ENCODE results near the gene ABAT. TPM values are rescaled to one million over a fixed set of nuclear protein-coding genes. Genes with fewer than 3 reads are reported as not detected.

Gene ABAT
- total RNA-seq, 5 donors from 2014 or later (not counting 1 experiment from before 2014, with no cell fraction given): 8.3 to 16.1 (median 11.7) TPM

Other genes with a start within 250 kb of the ABAT start
- gene TMEM114, start 84.1 kb upstream of the ABAT start, total RNA-seq: not detected
- gene METTL22, start 52.9 kb upstream of the ABAT start, total RNA-seq: 10 to 100 TPM; 27.6 to 53.4 (median 34.4) TPM
- 10 to 100 TPM in 3 of 5 donors, 1 to 10 TPM in 2; 4.1 to 14.5 (median 12.7) TPM for gene TMEM186, start 123.0 kb downstream of the ABAT start, total RNA-seq
- gene PMM2, start 123.2 kb downstream of the ABAT start, total RNA-seq: 10 to 100 TPM; 33.8 to 46.6 (median 43.7) TPM
- 10 to 100 TPM; 32.9 to 44.3 (median 41.8) TPM for gene CARHSP1, start 194.4 kb downstream of the ABAT start, total RNA-seq
- gene LITAFD, start 207.7 kb downstream of the ABAT start, total RNA-seq: not detected

Data from T-cell (primary cell).